IPS DF 6.9 (cell line): ENCODE data around the gene HTR5A.

Experiments
- DNase-seq: peaks from one replicate; pipeline ENCODE4 v3.0.0-alpha.2; 2013; ENCODE audit warnings: low read depth, low spot score
- H3K27ac ChIP-seq: one replicate; pipeline ENCODE4 v1.5.1; 2013; ENCODE audit warnings: low read length, control low read depth
- H3K27me3 ChIP-seq: 2 replicates; pipeline ENCODE4 v1.6.1; 2013; ENCODE audit warnings: mild to moderate bottlenecking, low read length; ENCODE audit not compliant: control insufficient read depth, insufficient read depth
- H3K36me3 ChIP-seq: 2 replicates; pipeline ENCODE4 v1.6.1; 2013; ENCODE audit warnings: low read length; ENCODE audit not compliant: control insufficient read depth, insufficient read depth
- H3K4me1 ChIP-seq: 2 replicates; pipeline ENCODE4 v1.6.1; 2013; ENCODE audit warnings: low read length; ENCODE audit not compliant: control insufficient read depth, insufficient read depth
- H3K4me3 ChIP-seq: 2 replicates; pipeline ENCODE4 v1.5.1; 2013; ENCODE audit warnings: mild to moderate bottlenecking, low read length
- H3K9me3 ChIP-seq: 2 replicates; pipeline ENCODE4 v1.6.1; 2013; ENCODE audit warnings: low read length, inconsistent platforms; ENCODE audit not compliant: control insufficient read depth, insufficient read depth
- WGBS: extraction: QIAGEN DNeasy Blood & Tissue Kit; methylation state at CpG from one replicate; pipeline ENCODE4 v1.1.7; 2013; ENCODE audit warnings: mixed read lengths, missing lambda C conversion rate; ENCODE audit not compliant: insufficient read length, insufficient coverage; 5-methylcytosine and 5-hydroxymethylcytosine counted together

HTR5A gene

GRCh38 chr7:155115288-155115687 lies 45.2 kb downstream of the HTR5A start:
- WGBS, result no CpG with 5 or more reads among the region's 5 CpGs
- Histone ChIP-seq H3K9me3 (no peaks in the 10 kb centered on the region; the same call in 1 of the 2 replicates), H3K27me3 (no peaks in the 10 kb centered on the region), H3K4me1 (no peaks in the 10 kb centered on the region), H3K27ac (no peak overlapping the region), H3K36me3 (no peaks in the 10 kb centered on the region), H3K4me3 (no peak overlapping the region)
- DNase-seq, result no peak

- no peaks in the 10 kb centered on the region for H3K27me3 ChIP-seq
- H3K27ac ChIP-seq, result no peak overlapping the region
- H3K4me1 ChIP-seq, result 0 out of 2 replicates have a peak, but pooled peaks cover 2% of the 10 kb centered on the region
- H3K9me3 ChIP-seq, result no peaks in the 10 kb centered on the region; the same call in 1 of the 2 replicates
- 100% methylated on average over 3 of the region's 7 CpGs for WGBS
- DNase-seq, result no peak
- no peak overlapping the region for H3K4me3 ChIP-seq
- no peaks in the 10 kb centered on the region for H3K36me3 ChIP-seq
Observed at GRCh38 chr7:155119801-155120382, 49.8 kb downstream of the HTR5A start.

GRCh38 chr7:155120460-155120859 lies 50.3 kb downstream of the HTR5A start:
- H3K4me1 ChIP-seq, result 0 out of 2 replicates have a peak, but pooled peaks cover 2% of the 10 kb centered on the region
- no CpG with 5 or more reads among the region's 4 CpGs for WGBS
- no peaks in the 10 kb centered on the region for H3K36me3 ChIP-seq
- H3K27ac ChIP-seq, result no peak overlapping the region
- H3K9me3 ChIP-seq, result no peaks in the 10 kb centered on the region; the same call in 1 of the 2 replicates
- H3K27me3 ChIP-seq, result no peaks in the 10 kb centered on the region
- H3K4me3 ChIP-seq, result no peak overlapping the region
- no peak for DNase-seq

- Histone ChIP-seq H3K9me3 (no peaks in the 10 kb centered on the region; the same call in 1 of the 2 replicates), H3K4me1 (0 out of 2 replicates have a peak, but pooled peaks cover 2% of the 10 kb centered on the region), H3K4me3 (no peak overlapping the region), H3K27me3 (no peaks in the 10 kb centered on the region), H3K27ac (no peak overlapping the region), H3K36me3 (no peaks in the 10 kb centered on the region)
- DNase-seq, result no peak
- no CpG with 5 or more reads among the region's 5 CpGs for WGBS
Observed at GRCh38 chr7:155122831-155123230, 52.7 kb downstream of the HTR5A start.

- Histone ChIP-seq H3K27me3 (no peaks in the 10 kb centered on the region), H3K27ac (no peak overlapping the region), H3K4me1 (0 out of 2 replicates have a peak, but pooled peaks cover 2% of the 10 kb centered on the region), H3K4me3 (no peak overlapping the region), H3K36me3 (no peaks in the 10 kb centered on the region), H3K9me3 (no peaks in the 10 kb centered on the region; the same call in 1 of the 2 replicates)
- no CpG with 5 or more reads among the region's 1 CpG for WGBS
- no peak for DNase-seq
Observed at GRCh38 chr7:155123413-155123812, 53.3 kb downstream of the HTR5A start.

- no CpG with 5 or more reads among the region's 8 CpGs for WGBS
- Histone ChIP-seq H3K4me1 (0 out of 2 replicates have a peak, but pooled peaks cover 2% of the 10 kb centered on the region), H3K36me3 (no peaks in the 10 kb centered on the region), H3K27ac (no peak overlapping the region), H3K27me3 (no peaks in the 10 kb centered on the region), H3K9me3 (no peaks in the 10 kb centered on the region; the same call in 1 of the 2 replicates), H3K4me3 (no peak overlapping the region)
- no peak for DNase-seq
Observed at GRCh38 chr7:155124706-155125105, 54.6 kb downstream of the HTR5A start.

- Histone ChIP-seq H3K27me3 (no peaks in the 10 kb centered on the region), H3K36me3 (no peaks in the 10 kb centered on the region), H3K4me3 (no peak overlapping the region), H3K9me3 (no peaks in the 10 kb centered on the region), H3K27ac (no peak overlapping the region), H3K4me1 (no peaks in the 10 kb centered on the region)
- no peak for DNase-seq
- no CpG with 5 or more reads among the region's 10 CpGs for WGBS
Observed at GRCh38 chr7:155129186-155129585, 59.1 kb downstream of the HTR5A start.

- Histone ChIP-seq H3K4me3 (no peak overlapping the region), H3K4me1 (no peaks in the 10 kb centered on the region), H3K27me3 (no peaks in the 10 kb centered on the region), H3K36me3 (no peaks in the 10 kb centered on the region), H3K27ac (no peak overlapping the region), H3K9me3 (no peaks in the 10 kb centered on the region)
- DNase-seq, result no peak
- WGBS, result no CpG with 5 or more reads among the region's 7 CpGs
Observed at GRCh38 chr7:155129789-155130188, 59.7 kb downstream of the HTR5A start.

- Histone ChIP-seq H3K4me3 (no peak overlapping the region), H3K4me1 (no peaks in the 10 kb centered on the region), H3K27me3 (no peaks in the 10 kb centered on the region), H3K36me3 (no peaks in the 10 kb centered on the region), H3K27ac (no peak overlapping the region), H3K9me3 (no peaks in the 10 kb centered on the region)
- no peak for DNase-seq
- no CpG with 5 or more reads among the region's 14 CpGs for WGBS
Observed at GRCh38 chr7:155130493-155130892, 60.4 kb downstream of the HTR5A start.

GRCh38 chr7:155131090-155131489 lies 61.0 kb downstream of the HTR5A start:
- Histone ChIP-seq H3K4me1 (no peaks in the 10 kb centered on the region), H3K27ac (no peak overlapping the region), H3K9me3 (no peaks in the 10 kb centered on the region), H3K27me3 (no peaks in the 10 kb centered on the region), H3K36me3 (no peaks in the 10 kb centered on the region), H3K4me3 (no peak overlapping the region)
- DNase-seq, result no peak
- WGBS, result no CpG with 5 or more reads among the region's 13 CpGs

GRCh38 chr7:155132431-155132830 lies 62.3 kb downstream of the HTR5A start:
- H3K4me1 ChIP-seq, result no peaks in the 10 kb centered on the region

More at GRCh38 chr7:155132431-155132830, 62.3 kb downstream of the HTR5A start:
- H3K27me3 ChIP-seq, result no peaks in the 10 kb centered on the region
- H3K4me3 ChIP-seq, result no peak overlapping the region
- no peak overlapping the region for H3K27ac ChIP-seq
- no CpG with 5 or more reads among the region's 9 CpGs for WGBS
- H3K36me3 ChIP-seq, result no peaks in the 10 kb centered on the region
- H3K9me3 ChIP-seq, result no peaks in the 10 kb centered on the region
- DNase-seq, result no peak
